ENCODE measurements around the gene POLN.

POLN gene

GRCh38 chr4:2266821-2267220 lies 24.9 kb upstream of the POLN start:
- CTCF ChIA-PET = interaction anchor here (1.6 kb wide), 1 partner anchor 13 kb away, joined by 6 read pairs; no protein-coding TSS in a partner anchor

DNA sequence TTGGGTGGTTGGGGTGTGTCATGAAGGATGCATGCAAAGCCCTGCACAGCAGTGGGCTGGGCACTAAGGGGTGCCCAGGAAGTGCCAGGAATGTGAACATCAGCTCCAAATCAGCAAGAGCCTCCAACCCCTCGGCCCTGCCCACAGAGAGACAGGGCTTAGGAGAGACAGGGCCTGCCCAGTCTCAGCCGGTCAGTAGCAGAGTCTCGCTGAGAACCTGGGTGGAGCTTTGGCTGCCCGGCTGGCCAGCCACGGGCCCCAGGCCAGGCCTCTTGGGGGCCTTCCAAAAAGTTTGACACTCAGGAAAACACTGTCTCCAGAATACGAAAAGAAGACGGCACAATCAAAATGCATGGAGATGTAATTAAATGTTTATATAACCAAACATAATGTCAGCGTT lies 24.3 kb upstream of the POLN start:
- 98% methylated on average over 3 of the region's 8 CpGs for WGBS (ENCODE audit: insufficient coverage)
- Histone ChIP-seq H3K36me3 (ENCODE audit: control insufficient read depth in 4 of 4, insufficient read depth in 4 of 4, low read length in 3 of 4) (no peaks in the 10 kb centered on the region), H3K4me1 (ENCODE audit: control extremely low read depth in 1 of 4, control insufficient read depth in 4 of 4, insufficient read depth in 4 of 4, low read length in 3 of 4) (peaks cover 0 to 10% (median 8%) of the 10 kb centered on the region in 4 experiments), H3K27me3 (replicated peaks in 2 of 5; ENCODE audit: control insufficient read depth in 4 of 5, insufficient read depth in 5 of 5, low read length in 4 of 5) (no peaks in the 10 kb centered on the region), H3K4me3 (ENCODE audit: control insufficient read depth in 1 of 7, extremely low read depth in 1 of 7, insufficient read depth in 4 of 7, low read depth in 2 of 7, low read length in 6 of 7) (no peak overlapping the region), H3K27ac (ENCODE audit: insufficient read depth in 1 of 2, low read depth in 1 of 2, low read length in 2 of 2, poor library complexity in 1 of 2, severe bottlenecking in 2 of 2) (no peak overlapping the region), H3K9me3 (ENCODE audit: control extremely low read depth in 1 of 5, control insufficient read depth in 4 of 5, insufficient read depth in 2 of 5, low read depth in 1 of 5, low read length in 4 of 5) (no peaks in the 10 kb centered on the region)
- no peak for DNase-seq
- CTCF ChIA-PET = interaction anchor here (1.1 to 1.6 kb wide), 4 partner anchors 8 to 88 kb away, joined by 3 to 6 read pairs (median 4); no protein-coding TSS in a partner anchor
- POLR2A ChIA-PET = interaction anchor here (0.9 kb wide), 1 partner anchor 16 kb away, joined by 3 read pairs; no protein-coding TSS in a partner anchor

More at GRCh38 chr4:2266821-2267220, 24.9 kb upstream of the POLN start:
- Histone ChIP-seq H3K9me3 (ENCODE audit: control extremely low read depth in 1 of 5, control insufficient read depth in 4 of 5, insufficient read depth in 2 of 5, low read depth in 1 of 5, low read length in 4 of 5) (no peaks in the 10 kb centered on the region), H3K4me3 (ENCODE audit: control insufficient read depth in 1 of 7, extremely low read depth in 1 of 7, insufficient read depth in 4 of 7, low read depth in 2 of 7, low read length in 6 of 7) (no peak overlapping the region), H3K27ac (ENCODE audit: insufficient read depth in 1 of 2, low read depth in 1 of 2, low read length in 2 of 2, poor library complexity in 1 of 2, severe bottlenecking in 2 of 2) (no peak overlapping the region), H3K36me3 (ENCODE audit: control insufficient read depth in 4 of 4, insufficient read depth in 4 of 4, low read length in 3 of 4) (no peaks in the 10 kb centered on the region), H3K27me3 (replicated peaks in 2 of 5; ENCODE audit: control insufficient read depth in 4 of 5, insufficient read depth in 5 of 5, low read length in 4 of 5) (no peaks in the 10 kb centered on the region), H3K4me1 (ENCODE audit: control extremely low read depth in 1 of 4, control insufficient read depth in 4 of 4, insufficient read depth in 4 of 4, low read length in 3 of 4) (peaks cover 0 to 10% (median 8%) of the 10 kb centered on the region in 4 experiments)
- no peak for DNase-seq
- POLR2A ChIA-PET = no interaction called here
- 100% methylated on average over 3 of the region's 5 CpGs for WGBS (ENCODE audit: insufficient coverage)

DNA sequence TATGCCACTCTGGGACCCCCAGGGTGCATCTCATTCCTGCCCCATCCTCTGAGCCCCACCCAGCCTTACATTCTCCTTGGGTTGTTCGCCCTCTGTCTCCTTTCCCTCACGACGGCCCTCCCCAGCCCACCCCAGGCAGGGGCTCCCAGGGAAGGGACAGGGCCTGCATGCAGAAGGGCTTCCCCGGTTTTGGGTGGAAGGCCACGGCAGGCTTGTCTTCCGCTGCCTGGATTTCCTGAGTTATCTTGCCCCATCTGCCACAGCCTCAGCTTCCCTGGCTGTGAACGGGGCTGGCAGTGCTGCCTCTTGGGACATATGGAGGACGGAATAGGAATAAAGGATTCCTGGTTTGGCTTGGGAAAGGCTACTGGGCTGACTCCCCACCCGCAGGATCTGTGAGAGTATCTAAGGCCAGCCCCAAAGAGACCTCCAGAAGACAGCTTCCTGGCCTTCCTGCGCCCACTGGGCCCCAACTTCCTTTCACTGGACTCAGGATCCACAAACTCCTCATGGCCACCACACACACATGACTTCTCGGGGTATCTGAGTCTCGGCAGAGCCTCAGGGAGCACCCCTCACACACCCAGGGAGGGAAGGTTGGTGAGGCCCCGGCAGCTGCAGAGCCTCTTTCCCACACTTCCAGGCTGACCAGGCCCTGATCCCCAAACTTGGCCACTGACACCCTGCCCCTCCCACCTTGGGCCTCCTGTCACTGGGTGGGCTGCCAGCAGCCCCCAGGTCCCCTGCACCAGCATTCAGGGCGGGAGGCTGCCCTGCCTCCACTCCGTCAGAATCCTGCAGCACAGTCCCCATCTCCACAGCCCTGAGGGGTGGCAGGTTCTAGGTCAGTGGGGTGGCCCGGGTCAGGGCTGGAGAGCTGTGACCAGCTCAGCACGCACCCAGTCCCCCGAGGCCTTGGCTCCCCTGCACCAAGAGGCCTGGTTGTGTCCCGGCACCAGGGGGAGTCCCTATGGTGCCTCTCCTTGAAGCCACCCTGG lies 23.5 kb upstream of the POLN start:
- no peak overlapping the region for H3K4me3 ChIP-seq (ENCODE audit: control insufficient read depth in 1 of 7, extremely low read depth in 1 of 7, insufficient read depth in 4 of 7, low read depth in 2 of 7, low read length in 6 of 7)
- no peaks in the 10 kb centered on the region for H3K27me3 ChIP-seq (replicated peaks in 2 of 5; ENCODE audit: control insufficient read depth in 4 of 5, insufficient read depth in 5 of 5, low read length in 4 of 5)
- H3K4me1 ChIP-seq (ENCODE audit: control extremely low read depth in 1 of 4, control insufficient read depth in 4 of 4, insufficient read depth in 4 of 4, low read length in 3 of 4) = peaks cover 0 to 17% (median 15%) of the 10 kb centered on the region in 4 experiments
- no peaks in the 10 kb centered on the region for H3K9me3 ChIP-seq (ENCODE audit: control extremely low read depth in 1 of 5, control insufficient read depth in 4 of 5, insufficient read depth in 2 of 5, low read depth in 1 of 5, low read length in 4 of 5)
- H3K27ac ChIP-seq (ENCODE audit: insufficient read depth in 1 of 2, low read depth in 1 of 2, low read length in 2 of 2, poor library complexity in 1 of 2, severe bottlenecking in 2 of 2) = no peak overlapping the region
- 92% methylated on average over 16 of the region's 19 CpGs for WGBS (ENCODE audit: insufficient coverage)
- H3K36me3 ChIP-seq (ENCODE audit: control insufficient read depth in 4 of 4, insufficient read depth in 4 of 4, low read length in 3 of 4) = no peaks in the 10 kb centered on the region
- POLR2A ChIA-PET = interaction anchor here (0.9 kb wide), 1 partner anchor 16 kb away, joined by 3 read pairs; no protein-coding TSS in a partner anchor
- CTCF ChIA-PET = interaction anchor here (1.1 to 1.6 kb wide), 5 partner anchors 9 to 89 kb away, joined by 3 to 6 read pairs (median 3); no protein-coding TSS in a partner anchor
- no peak for DNase-seq

DNA sequence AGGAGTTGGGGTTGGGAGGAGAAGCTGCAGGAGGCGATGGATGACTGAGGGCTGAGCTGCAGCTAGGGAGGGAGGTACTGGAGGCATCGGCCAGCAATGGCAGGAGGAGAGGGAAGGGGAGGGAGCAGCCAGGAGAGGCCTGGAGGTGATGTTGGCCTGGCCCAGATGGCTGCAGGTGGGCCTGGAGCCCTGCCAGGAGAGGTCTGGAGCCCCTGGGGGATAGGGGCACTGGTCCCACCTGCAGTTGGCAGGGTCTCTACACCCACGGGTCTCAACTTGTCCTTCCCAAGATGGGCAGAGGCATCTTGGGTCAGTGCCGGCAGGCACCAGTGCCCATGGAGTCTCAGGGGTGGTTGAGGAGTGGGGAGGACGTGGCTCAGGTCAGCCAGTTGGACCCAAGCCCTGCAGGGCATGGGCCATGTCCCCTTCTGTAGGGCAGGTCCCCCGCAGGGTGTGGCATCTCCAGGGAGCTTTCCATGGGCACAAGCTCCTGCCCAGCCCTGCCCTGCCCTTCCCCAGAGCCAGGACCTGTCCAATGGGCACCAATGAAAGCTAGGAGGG lies 22.6 kb upstream of the POLN start:
- Histone ChIP-seq H3K4me1 (ENCODE audit: control extremely low read depth in 1 of 4, control insufficient read depth in 4 of 4, insufficient read depth in 4 of 4, low read length in 3 of 4) (peaks cover 0 to 24% (median 20%) of the 10 kb centered on the region in 4 experiments), H3K4me3 (ENCODE audit: control insufficient read depth in 1 of 7, extremely low read depth in 1 of 7, insufficient read depth in 4 of 7, low read depth in 2 of 7, low read length in 6 of 7) (no peak overlapping the region), H3K9me3 (ENCODE audit: control extremely low read depth in 1 of 5, control insufficient read depth in 4 of 5, insufficient read depth in 2 of 5, low read depth in 1 of 5, low read length in 4 of 5) (no peaks in the 10 kb centered on the region), H3K36me3 (ENCODE audit: control insufficient read depth in 4 of 4, insufficient read depth in 4 of 4, low read length in 3 of 4) (peaks cover 0 to under 1% (median 0%) of the 10 kb centered on the region in 4 experiments), H3K27ac (ENCODE audit: insufficient read depth in 1 of 2, low read depth in 1 of 2, low read length in 2 of 2, poor library complexity in 1 of 2, severe bottlenecking in 2 of 2) (no peak overlapping the region), H3K27me3 (replicated peaks in 2 of 5; ENCODE audit: control insufficient read depth in 4 of 5, insufficient read depth in 5 of 5, low read length in 4 of 5) (no peaks in the 10 kb centered on the region)
- WGBS (ENCODE audit: insufficient coverage) = 95% methylated on average over 6 of the region's 6 CpGs
- CTCF ChIA-PET = interaction anchor here (1.3 to 1.4 kb wide), 2 partner anchors 9 to 17 kb away, joined by 3 read pairs; no protein-coding TSS in a partner anchor
- POLR2A ChIA-PET = no interaction called here
- DNase-seq = no peak

DNA sequence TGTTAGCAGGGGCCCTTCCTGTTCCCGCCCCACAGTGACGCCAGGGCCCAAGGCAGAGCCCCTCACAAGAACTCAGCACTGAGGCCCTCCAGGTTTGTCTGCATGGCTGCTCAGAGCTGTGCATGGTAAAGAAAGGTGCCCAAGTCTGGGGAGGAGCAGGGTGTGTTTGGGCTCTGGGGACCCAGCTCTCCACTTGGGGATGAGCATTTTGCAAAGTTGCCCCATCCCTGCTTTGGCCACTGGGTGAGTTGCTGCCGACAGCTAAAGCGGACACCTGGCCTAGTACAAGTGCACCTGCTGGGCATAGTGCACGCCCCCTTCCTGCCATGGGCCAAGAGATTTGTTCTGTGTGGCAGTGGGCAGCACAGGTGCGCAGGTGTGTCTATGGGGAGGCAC lies 22.0 kb upstream of the POLN start:
- POLR2A ChIA-PET = no interaction called here
- CTCF ChIA-PET = interaction anchor here (0.7 kb wide), 1 partner anchor 90 kb away, joined by 3 read pairs; no protein-coding TSS in a partner anchor
- H3K27me3 ChIP-seq (replicated peaks in 2 of 5; ENCODE audit: control insufficient read depth in 4 of 5, insufficient read depth in 5 of 5, low read length in 4 of 5) = no peaks in the 10 kb centered on the region
- H3K4me1 ChIP-seq (ENCODE audit: control extremely low read depth in 1 of 4, control insufficient read depth in 4 of 4, insufficient read depth in 4 of 4, low read length in 3 of 4) = peaks cover 0 to 31% (median 20%) of the 10 kb centered on the region in 4 experiments
- no peak for DNase-seq
- H3K9me3 ChIP-seq (ENCODE audit: control extremely low read depth in 1 of 5, control insufficient read depth in 4 of 5, insufficient read depth in 2 of 5, low read depth in 1 of 5, low read length in 4 of 5) = no peaks in the 10 kb centered on the region
- H3K27ac ChIP-seq (ENCODE audit: insufficient read depth in 1 of 2, low read depth in 1 of 2, low read length in 2 of 2, poor library complexity in 1 of 2, severe bottlenecking in 2 of 2) = no peak overlapping the region
- 93% methylated on average over 5 of the region's 6 CpGs for WGBS (ENCODE audit: insufficient coverage)
- peaks cover 0 to 7% (median 1%) of the 10 kb centered on the region in 4 experiments for H3K36me3 ChIP-seq (ENCODE audit: control insufficient read depth in 4 of 4, insufficient read depth in 4 of 4, low read length in 3 of 4)
- H3K4me3 ChIP-seq (ENCODE audit: control insufficient read depth in 1 of 7, extremely low read depth in 1 of 7, insufficient read depth in 4 of 7, low read depth in 2 of 7, low read length in 6 of 7) = no peak overlapping the region

DNA sequence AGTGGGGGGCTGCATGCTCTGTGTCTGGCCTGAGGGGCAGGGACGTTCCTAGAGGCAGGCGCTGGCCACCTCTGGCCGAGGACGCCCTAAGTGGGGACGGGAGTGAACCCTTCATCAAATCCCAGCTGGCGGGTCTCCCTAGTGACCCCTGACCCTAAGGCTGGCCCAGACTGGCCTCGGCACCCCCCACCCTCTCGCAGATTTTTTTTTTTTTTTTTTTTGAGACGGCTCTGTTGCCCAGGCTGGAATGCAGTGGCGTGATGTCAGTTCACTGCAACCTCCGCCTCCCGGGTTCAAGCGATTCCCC lies 21.0 kb upstream of the POLN start:
- Histone ChIP-seq H3K36me3 (ENCODE audit: control insufficient read depth in 4 of 4, insufficient read depth in 4 of 4, low read length in 3 of 4) (peaks cover 0 to 17% (median 6%) of the 10 kb centered on the region in 4 experiments), H3K27me3 (replicated peaks in 2 of 5; ENCODE audit: control insufficient read depth in 4 of 5, insufficient read depth in 5 of 5, low read length in 4 of 5) (no peaks in the 10 kb centered on the region), H3K4me1 (ENCODE audit: control extremely low read depth in 1 of 4, control insufficient read depth in 4 of 4, insufficient read depth in 4 of 4, low read length in 3 of 4) (peaks cover 0 to 31% (median 20%) of the 10 kb centered on the region in 4 experiments), H3K9me3 (ENCODE audit: control extremely low read depth in 1 of 5, control insufficient read depth in 4 of 5, insufficient read depth in 2 of 5, low read depth in 1 of 5, low read length in 4 of 5) (no peaks in the 10 kb centered on the region), H3K4me3 (ENCODE audit: control insufficient read depth in 1 of 7, extremely low read depth in 1 of 7, insufficient read depth in 4 of 7, low read depth in 2 of 7, low read length in 6 of 7) (peak overlapping the region in 6 of 7 experiments; percentile 15 to 79 (median 64)), H3K27ac (ENCODE audit: insufficient read depth in 1 of 2, low read depth in 1 of 2, low read length in 2 of 2, poor library complexity in 1 of 2, severe bottlenecking in 2 of 2) (peak overlapping the region; percentile 82 to 88)
- 41% methylated on average over 8 of the region's 13 CpGs for WGBS (ENCODE audit: insufficient coverage)
- CTCF ChIA-PET = interaction anchor here (0.6 to 0.9 kb wide), 4 partner anchors 19 to 226 kb away, joined by 3 read pairs; no protein-coding TSS in a partner anchor
- DNase-seq = no peak
- POLR2A ChIA-PET = interaction anchor here (0.7 to 1.9 kb wide), 4 partner anchors 15 to 149 kb away, joined by 4 to 9 read pairs (median 7); no protein-coding TSS in a partner anchor

Data from common myeloid progenitor, CD34-positive (primary cell).